Activated CD4-positive, alpha-beta T cell treated with anti-CD3 and anti-CD28 coated beads for 24 hours (primary cell): ENCODE results near the gene ERC2.

Experiments used
- DNase-seq, 2 donors: peaks; one replicate each; pipeline ENCODE4 v3.0.0-alpha.2; 2020; ENCODE audit warnings: low read depth in 2 of 2

Gene ERC2

DNA sequence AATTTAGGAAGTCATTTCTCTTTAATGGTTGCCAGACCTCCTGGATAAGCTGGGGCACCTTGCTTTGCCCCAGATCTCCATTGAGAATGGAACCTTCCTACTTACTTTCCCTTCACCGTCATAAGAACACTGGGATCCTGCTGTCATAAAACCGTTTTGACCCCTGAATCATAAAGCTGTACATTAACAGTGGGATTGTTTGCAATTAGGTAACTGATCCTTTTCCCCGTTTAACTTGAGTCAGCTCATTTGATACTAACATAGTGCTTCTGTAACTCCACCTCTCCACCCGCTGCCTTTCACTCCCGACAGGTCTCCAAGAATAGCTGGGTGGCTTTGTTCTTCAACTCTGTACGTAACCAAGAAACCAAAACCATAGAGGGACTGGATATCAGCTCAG lies 673.0 kb downstream of the ERC2 start:
- DNase-seq, result no peak

DNA sequence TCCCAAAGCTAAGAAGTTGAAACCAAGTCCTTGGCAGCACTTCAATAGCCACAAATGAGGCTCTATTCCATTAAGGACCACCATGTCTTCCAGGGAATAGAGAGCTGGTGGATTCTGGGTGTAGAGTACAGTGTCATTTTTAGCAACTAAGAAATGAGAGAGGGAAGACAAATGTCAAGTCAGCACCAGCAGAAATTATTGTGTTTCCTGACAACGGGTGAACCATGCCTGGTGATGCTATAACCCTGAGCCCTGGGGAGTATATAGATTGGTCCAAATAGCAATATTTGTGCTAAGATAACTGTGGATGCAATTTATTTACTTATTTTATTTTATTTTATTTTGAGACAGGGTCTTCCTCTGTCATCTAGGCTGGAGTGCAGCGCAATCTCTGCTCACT lies 675.5 kb downstream of the ERC2 start:
- DNase-seq, result no peak

DNA sequence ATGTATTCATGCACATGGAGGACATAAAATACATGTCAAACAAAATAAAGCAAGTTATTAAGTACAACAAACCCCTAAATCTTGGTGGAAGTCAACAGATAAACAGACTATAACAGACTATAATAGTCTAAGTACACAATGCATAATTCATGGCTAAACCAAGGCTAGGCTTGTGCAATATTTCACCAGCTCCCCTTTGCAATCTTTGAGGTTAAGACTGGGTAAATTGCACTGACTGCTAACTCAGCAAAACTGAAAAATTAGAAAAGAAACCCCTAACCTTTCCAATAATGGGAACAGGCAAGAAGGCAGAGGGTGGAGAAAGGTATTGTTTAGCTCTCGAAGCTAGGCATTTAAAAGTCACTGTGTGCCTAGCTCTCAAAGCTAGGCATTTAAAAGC lies 676.3 kb downstream of the ERC2 start:
- DNase-seq, result no peak

DNA sequence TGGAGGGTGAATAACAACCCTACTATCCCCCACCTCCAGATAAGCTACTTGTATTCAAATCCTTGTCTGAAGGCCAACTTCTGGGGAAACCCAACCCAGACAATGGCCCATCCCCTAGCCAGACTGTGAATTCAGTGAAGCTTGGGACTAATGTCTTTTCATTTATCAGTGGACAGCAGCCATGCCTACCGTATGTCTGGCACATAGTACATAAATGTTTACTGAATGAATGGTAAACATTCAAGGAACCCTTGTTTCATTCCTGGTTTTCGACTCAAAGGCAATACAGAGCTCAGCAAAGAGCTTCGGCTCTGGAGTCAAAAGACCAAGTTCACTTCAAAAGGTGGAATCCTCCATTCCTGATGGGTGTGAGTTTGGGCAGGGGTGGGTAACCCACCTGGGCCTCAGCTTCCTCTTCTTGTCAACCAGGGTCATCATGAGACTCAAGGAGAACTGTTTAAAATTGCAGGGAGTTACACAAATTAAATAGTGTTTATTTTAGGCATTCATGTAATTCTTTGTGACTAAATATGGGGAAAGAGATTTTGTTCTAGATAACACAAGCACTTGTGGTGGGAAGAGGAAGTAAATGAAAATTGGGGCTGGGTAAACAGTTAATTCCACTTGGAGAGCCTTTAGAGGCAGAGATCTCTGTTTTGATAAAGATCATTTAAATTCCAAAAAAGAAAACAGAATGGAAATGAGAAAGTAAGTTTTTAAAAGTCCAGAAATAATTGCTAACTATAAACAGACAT lies 677.5 kb downstream of the ERC2 start:
- no peak for DNase-seq

DNA sequence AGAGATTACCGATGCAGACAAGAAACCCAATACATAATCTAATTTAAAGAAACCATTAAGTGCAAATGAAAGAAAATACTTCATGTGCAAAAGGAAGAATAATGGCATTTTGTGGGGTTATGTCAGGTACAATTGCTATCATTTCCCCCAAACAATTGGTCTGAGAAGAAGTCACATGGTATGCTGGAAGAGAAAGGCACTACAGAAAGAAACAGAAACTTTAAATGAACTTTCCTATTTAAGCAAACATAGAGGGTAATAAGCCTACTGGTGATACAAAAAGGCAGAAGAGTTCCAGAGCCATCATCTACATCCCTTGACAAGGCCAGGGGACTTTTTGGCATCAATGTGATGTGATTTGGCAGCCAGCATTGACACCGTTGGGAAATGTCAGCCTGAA lies 678.8 kb downstream of the ERC2 start:
- no peak for DNase-seq

DNA sequence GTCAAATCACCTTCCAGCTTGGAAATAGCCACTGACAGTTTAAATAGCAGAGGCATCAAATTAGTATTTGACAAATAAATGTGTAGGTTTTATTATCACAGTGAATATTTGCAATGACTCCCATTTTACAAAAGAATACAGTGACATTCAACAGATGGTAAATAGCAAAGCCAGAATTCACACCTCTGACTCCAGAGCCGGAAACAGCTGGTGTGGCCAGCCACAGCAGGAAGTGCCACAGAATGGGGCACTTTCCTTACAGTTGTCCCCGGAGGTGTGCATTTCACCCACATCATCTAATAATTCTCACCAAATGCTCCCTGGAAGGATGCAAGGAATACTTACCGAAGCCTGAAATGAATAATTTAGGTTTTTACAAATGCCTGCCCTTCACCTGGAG lies 685.5 kb downstream of the ERC2 start:
- no peak for DNase-seq

DNA sequence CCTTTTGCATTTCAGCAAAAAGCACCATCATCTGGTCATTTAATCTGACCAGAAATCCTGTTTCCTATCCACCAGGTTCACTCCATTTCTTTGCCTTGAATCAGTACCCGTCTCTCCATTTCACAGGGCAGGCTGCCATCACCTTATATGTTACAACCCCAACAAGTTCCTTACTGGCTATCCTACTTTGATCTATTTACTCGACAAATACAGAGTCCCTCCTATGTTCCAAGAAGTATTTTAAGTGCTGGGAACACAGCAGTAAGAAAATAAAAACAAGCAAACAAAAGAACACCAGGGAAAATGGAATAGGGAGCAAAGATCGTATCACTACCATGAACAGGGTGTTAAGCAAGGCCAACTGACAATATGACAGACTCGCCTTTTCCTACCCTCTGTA lies 685.9 kb downstream of the ERC2 start:
- no peak for DNase-seq

DNA sequence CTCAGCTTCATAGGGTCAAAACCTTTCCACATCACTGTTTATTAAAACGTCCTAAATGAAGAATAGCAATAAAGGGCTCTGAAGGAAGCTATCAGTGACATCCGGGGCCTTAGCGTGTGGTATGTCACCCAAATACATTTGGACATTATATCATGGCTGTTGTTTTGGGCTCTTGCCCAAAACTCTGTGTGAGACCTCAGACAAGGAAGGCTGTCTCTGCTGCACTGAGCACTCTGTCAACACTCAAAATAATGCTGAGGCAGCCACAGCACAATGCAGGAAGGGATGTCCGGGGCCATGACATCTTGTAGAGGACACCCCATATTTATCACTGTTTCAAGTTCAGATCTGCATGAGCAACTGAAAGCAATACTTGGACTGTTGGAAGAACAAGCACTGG lies 687.4 kb downstream of the ERC2 start:
- DNase-seq, result no peak

DNA sequence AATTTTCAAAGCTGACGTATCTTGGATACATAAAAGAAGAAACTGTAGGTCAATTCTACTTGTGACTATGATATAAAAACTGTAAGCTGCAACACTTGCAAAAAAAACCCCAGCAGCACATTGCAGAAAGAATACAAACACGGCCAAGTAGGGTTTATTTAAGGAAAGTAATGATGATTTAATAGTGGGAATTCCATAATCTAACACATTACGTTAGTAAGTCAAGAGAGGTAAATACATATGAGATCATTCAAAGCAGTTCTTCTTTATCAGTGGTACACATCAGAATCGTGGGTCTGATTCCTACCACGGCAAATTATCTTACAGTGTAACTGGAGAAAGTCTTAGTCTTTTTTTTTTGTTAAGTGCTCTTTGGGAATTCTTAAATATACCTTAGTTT lies 688.7 kb downstream of the ERC2 start:
- no peak for DNase-seq

DNA sequence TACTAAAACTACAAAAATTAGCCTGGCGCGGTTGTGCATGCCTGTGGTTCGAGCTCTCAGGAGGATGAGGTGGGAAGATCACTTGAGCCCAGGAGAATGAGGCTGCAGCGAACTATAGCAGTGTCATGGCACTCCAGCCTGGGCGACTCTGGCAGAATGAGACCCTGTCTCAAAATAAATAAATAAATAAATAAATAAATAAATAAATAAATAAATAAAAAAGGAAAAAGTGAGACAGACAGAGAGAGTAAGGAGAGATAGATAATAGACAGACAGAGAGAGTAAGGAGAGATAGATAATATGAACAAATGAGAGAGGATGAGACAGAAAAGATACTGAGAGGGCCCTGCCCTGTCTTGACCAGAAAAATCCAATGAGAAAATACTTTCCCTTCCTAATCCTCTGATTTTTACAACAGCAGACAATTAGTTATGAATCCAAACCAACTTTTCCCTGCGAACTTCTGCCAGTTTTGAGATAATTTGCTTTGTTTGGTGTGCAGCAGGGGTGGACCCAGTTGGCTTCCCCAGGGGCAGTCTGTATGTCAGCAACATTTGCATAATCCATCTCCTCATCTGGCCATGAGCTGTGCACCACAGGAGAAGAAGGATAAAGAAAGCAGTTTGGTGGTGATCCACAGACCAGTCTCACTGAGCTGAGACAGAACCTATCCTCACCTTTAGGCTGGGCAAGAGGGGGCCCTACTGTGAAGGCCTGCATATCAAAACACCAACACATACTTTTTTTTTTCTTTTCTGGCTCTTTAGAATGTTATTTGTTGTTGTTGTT lies 692.7 kb downstream of the ERC2 start:
- DNase-seq, result no peak

DNA sequence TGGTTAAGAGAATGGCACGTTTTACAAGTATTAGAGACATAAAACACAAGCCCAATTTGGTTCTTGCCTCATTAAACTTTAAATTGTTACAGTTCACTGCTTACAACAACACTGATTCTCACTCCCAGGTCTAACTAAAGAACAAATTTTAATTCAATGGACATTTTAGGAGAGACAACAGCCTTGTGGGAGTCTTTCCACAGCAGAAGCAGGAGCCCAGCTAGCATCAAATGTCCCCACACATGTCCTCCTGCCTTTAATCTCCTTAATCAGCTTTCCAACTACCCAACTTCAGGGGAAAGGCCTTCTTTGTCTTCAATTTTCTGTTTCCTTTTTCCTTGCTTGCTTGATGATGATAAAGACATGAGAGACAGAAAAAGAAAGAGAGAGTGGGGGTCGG lies 693.4 kb downstream of the ERC2 start:
- no peak for DNase-seq

DNA sequence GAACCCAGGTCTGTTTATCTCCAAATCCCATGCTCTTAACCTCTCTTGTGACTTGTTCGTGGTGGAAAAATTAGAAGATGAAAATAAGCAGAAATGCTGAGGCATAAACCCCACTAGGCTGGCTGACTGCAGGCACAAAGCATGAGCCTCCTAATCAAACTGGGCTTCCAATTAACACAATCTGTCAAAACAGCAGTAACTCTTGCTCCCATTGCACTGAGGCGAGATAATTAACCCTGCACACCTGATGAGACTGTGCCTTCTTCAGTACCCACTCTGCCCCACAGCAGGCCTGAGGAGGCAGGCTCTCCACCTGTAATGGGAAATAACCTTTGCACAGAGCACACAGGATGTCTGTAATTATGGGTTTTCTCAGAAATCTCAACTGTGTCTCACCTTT lies 696.8 kb downstream of the ERC2 start:
- no peak for DNase-seq

DNA sequence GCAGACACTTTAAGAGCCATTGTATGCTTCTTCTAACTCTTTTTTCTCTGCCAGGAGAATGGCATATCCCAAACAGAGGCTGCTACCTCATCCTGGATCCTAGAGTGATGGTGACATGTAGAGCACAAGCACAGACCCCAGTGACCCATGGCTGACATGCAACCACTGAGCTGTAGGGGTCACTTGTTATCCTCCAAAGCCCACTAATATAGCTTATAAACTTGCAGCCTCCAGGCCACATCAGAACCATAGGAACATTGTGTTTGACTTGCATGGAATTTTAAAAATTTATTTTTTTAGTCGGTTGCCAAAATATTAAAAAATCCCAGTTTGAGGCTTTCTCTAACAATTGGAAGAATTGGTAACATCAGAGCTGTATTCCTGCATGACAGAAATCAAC lies 698.2 kb downstream of the ERC2 start:
- DNase-seq, result no peak

DNA sequence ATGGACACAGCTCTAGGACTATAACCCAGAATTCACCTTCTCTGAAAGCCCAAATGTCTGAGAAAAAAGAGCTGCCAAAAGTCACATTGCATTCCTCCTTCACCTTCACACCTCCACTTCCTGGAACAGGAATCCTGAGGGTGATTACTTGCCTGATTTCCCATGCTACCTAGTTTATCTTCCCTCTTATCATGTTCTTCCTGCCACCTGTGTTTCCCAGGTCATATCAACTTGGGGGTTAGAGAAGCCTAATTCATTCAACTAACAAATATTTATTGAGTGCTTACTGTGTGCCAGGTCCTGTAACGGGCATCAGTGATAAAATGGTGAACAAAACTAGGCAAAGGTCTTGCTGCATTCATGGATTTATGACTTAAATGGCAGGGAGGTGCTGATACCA lies 701.5 kb downstream of the ERC2 start:
- DNase-seq, result no peak

DNA sequence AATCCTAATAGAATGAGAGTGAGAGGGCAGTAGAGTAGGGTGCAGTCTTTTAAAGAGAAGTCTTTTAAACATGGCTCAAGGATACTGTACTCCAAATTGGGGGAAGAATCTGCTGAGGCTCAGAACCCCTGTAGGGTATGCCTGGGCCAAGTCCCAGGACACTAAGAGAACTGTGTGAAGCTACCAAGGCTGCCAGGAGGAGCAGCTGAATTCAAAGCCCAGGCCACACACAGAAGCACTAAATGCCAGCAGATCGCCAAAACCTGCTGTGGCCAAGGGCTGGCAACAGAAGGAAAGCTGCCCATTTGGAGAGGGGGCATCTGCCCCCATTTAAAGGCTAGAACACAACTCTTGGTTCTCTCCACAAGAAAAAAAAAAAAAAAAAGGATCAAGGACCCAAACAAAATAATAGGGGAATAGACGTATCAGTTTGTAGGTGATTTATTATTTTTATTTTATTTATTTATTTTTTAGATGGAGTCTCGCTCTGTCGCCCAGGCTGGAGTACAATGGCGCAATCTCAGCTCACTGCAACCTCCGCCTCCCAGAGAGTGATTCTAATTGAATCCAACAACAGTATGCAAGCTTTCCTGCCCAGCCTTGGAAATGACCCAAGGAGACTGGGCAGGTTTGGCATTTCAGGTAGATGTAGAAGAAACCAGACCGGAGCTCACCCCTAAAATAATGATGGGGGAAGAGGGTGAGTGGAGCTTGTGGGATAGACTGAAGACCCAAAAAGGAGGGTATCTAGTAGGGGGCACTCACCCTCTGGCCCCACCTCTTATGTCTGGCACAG lies 702.2 kb downstream of the ERC2 start:
- DNase-seq, result no peak

DNA sequence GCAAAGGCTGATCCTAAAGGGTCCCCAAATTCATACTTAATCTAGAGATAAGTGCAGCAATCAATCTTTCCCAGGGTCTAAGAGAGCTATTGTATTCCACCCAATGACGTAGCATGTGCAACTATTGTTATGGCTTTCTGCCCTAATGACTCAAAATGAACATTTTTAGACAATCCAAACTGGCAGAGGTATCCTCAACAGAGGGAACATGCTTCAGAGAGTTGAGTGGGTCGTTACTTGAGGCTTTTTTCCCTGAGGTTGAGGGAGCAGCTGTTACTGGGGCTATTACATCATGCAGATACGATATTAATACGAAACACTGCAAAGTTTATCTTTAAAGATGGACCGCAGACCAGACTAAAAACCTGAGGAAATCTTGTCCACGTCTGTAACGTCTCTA lies 702.9 kb downstream of the ERC2 start:
- no peak for DNase-seq

DNA sequence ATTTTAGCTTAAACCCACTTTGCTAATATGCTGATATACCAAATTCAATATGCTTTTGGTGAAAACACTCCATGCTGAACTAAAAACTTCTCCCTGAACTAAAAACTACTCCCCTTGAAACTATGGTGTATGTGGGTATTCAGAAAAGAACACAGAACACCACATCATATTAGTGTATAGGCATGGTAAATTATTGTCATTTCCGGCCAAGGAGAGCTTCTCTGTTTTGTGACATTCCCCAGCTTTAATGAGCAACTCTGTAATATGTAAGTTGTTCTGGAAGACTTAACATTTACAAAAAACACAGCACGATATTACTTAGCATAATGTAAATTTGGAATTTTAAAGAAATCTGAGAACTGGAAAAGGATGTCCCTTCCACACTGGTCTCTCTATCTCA lies 711.3 kb downstream of the ERC2 start:
- DNase-seq, result no peak

DNA sequence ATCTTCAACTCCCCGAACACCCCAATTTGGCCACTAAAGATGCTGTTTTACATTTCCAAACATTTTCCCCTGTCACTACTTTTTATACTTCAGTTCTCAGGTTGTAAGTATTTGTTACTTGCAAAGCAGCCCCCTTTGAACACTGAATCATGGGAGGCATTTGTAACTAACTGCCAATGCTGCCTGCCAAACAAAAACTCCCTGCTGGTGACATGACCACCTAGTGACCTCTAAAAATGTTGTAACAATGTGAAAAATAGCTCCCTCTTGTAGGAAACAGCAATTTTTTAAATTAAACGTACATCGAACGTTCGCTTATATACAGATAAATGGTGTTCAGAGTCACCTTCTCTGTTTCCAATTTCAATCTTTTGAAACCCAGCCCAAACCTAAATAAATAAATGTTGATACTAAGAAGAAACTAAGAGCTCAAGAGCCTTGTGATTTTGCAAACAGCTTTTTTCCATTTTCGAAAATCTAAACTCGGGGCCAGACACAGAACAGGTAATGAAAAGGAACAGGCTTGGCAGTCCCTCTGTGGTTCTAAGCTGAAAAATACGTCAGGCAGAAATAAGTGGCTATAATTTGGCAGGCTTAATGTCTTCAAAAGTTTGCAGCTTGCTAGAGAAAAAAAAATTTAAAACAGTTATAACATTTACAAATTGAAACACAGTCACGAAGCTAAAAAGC lies 712.6 kb downstream of the ERC2 start:
- no peak for DNase-seq

DNA sequence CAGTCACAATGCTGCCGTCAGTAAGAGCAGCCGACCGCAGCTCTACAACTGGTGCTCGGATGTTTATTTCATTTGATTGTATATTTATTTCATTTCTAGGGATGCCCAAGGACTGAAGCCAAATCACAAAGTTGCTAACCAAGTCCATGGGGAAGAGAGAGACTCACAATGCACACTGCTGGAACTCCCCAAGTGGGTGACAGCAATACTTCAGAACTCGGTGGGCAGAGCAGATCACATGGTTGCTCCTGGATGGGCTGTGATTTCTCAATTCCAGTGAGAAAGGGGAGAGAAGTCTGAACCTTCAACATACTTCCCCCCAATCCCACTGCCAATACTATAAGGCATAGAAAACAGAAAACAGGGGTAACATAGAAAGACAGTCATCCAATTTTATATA lies 715.4 kb downstream of the ERC2 start:
- no peak for DNase-seq

DNA sequence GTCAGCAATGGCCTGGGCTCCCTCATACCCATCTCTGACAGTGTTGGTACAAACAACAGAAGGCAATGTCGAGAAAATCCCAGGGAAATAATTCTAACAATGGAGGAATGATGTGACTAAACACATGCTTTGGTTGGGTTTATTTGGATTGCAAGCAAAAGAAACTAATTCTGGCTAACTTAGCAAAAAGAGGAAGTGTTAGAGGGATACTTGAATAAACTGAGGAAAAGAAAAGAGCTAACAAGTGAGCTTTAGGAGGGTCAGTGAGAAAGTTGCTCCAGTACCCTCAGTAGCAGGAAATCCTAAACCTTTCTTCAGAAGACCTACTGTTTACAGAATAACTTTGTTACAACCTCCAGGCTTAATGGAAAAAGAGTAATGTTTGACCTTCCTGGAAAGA lies 716.5 kb downstream of the ERC2 start:
- DNase-seq, result no peak

DNA sequence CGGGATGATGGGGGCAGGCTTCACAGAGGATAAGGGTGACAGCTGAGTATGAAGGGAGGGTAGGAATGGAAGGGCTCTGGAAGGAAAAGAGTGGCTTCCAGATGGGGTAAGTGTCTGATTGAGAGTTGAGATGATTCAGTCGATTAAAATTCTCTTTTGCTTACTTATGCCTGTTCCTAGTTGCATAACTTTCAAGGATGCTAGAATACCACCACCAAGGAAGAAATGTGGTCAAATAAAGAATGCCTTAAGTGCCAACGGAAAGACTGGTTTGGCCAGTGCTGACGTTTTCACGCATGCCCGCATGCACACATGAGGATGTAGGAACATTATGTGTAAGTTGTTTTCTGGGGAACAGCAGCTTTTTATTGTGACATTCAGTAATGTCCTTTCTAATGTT lies 717.7 kb downstream of the ERC2 start:
- no peak for DNase-seq

DNA sequence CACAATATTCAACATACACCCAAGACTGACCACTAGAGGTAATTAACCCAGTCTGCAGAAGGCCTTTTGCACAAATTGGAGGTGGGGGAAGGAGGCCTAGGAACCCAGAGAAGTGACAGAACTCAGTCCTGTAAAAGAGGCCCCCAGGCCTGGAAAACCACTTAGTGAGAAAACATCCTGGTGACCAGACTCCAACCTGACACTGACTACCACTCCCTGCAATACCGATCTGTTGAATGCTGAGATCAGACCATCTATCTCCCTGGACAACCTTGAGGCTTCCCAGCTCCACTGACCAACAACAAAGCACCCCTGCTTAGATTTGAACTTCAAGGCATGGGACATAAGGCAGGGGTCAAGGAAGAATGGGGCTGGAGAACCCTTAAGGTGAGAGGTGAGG lies 719.2 kb downstream of the ERC2 start:
- DNase-seq, result no peak
